Measurements from ENCODE around the gene AGPAT3.

DNA sequence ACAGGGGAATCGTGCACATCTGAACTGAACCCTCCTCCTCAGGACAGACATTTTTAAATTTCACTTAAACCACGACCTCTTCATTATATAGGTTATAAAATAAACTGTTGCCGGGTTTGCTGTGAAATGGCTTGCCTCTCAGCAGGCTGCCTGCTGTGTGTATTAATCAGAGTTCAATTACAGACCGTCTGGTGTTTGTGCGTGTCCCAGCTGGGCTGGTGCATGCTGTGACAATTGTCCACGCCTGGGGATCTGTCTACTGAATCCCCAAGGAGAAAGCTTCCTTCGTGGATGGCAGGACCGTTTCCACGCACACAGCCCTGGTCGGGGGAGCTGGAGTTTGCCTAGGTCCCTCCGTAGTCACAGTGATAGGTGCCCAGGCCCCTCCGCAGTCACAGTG is 13.4 kb upstream of the AGPAT3 start:
- no peak for TF ChIP-seq POLR2A (IDR thresholded peaks at IDR 0.05)
- TF ChIP-seq, protein P1, sequence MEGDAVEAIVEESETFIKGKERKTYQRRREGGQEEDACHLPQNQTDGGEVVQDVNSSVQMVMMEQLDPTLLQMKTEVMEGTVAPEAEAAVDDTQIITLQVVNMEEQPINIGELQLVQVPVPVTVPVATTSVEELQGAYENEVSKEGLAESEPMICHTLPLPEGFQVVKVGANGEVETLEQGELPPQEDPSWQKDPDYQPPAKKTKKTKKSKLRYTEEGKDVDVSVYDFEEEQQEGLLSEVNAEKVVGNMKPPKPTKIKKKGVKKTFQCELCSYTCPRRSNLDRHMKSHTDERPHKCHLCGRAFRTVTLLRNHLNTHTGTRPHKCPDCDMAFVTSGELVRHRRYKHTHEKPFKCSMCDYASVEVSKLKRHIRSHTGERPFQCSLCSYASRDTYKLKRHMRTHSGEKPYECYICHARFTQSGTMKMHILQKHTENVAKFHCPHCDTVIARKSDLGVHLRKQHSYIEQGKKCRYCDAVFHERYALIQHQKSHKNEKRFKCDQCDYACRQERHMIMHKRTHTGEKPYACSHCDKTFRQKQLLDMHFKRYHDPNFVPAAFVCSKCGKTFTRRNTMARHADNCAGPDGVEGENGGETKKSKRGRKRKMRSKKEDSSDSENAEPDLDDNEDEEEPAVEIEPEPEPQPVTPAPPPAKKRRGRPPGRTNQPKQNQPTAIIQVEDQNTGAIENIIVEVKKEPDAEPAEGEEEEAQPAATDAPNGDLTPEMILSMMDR (IDR thresholded peaks at IDR 0.05): no peak
